ENCODE measurements around the gene TC2N.
"Not testable (repeated sequence)": the region's sequence is repeated elsewhere in the genome, so short reads cannot be mapped to it uniquely, and the experiment has no call there.

The TC2N gene

DNA sequence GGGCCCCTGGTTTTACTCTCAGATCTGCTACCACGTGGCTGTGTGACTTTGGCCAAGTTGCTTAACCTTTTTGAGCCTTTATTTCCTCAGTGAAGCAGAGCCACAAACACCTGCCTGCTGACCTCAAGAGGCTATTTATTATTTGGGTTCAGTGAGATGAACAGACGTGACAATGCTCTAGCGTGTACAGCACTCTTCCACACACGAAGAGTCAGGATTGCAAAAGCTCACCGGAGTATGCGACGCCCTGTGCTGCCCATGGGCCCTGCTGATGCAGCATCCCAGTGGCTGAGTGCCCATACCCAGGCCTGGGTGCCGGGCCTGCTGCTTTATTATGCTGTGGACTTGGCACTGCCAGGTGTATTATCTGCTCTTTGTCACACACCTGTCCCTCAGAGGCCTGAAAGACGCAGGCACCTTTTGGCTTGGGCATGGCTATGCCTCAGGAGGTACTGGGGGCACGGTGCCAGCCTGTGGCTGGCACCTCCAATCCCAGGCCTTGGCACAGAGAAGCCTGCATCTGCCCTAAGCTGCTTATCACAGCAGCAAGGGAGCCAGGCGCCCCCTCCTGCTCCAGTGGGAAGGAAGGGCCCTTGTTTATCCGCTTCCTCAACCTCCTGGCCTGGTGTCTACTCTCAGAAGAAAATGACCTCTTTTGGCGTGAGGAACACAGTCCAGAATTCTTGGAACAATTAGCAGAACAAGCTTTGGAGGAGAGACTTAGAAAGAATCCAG, 22.3 kb upstream of the TC2N start:
- no peak for DNase-seq (ENCODE audit: low read depth)

DNA sequence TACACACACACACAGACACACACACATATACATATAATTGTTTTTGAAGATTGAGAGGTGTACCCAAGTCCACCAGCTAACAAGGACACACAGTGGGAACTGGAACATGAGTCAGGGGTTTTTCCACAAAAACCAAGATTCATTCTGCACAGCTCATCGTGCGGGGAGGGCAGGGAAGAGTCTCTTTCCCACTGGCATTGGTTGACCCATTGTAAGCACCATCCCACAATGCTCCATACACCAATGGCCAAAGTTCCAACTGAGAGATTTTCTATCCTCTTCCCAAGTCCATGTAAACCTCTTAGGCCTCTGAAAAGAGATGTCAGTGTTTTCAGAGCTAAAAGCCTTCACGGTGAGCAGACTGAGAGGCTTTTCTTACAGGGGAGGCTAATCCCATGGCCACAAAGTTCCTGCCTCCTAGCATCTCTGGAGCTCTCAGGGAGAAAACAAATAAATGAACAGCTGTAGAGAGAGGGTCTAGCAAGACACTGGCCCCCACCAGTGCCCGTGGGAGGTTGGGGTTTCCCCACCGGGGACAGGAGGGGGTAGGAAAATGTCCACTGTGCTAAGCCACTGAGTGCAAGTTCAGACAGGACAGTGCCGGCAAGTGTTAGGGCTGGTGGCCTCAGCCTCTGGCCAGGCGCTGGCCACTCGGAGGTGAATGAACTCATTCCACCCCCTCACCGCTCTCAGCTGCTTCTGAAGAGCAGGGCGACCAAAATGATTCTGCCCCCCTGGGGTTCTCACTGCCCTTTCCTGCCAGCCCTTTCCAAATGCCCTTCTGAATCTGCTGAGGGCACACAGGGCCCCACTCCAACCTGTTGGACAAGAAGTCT, 21.5 kb upstream of the TC2N start:
- DNase-seq (ENCODE audit: low read depth) = no peak

DNA sequence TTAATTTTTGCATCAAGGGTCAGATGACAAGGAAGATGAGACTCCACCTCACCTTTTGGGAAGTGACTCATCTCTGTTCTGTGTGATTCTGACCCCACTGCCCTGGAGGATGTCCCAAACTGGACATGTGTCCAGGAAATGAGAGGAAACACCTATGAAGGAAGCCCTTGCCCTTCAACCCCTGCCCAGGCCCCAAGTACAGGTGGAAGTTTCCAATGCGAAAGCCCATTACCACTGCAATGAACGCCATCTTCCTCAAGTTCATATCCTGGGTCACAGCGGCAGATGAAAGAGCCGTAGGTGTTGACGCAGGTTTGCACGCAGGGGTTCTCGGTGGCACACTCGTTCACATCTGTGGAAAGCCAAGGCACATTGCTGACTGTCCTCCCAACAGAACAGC, 19.6 kb upstream of the TC2N start:
- no peak for DNase-seq (ENCODE audit: low read depth)

DNA sequence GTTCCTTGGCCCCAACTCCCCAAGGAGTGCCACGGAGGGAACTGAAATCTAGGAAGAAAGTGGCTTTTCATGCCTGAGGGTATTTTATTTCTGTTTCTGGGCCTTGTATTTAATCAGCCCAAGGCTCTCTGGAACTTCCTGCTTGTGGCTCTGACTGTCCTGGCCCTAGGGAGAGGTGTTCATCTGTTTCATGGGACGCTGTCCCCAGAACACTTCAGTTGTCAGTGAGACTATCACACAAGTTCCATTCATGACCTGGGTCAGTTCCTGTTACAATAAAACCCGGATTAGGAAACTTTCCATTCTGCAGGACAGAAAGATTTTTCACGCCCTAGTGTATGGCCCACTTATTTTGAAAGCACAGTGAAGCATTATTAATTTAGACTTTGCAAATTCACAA, 18.5 kb upstream of the TC2N start:
- no peak for DNase-seq (ENCODE audit: low read depth)

DNA sequence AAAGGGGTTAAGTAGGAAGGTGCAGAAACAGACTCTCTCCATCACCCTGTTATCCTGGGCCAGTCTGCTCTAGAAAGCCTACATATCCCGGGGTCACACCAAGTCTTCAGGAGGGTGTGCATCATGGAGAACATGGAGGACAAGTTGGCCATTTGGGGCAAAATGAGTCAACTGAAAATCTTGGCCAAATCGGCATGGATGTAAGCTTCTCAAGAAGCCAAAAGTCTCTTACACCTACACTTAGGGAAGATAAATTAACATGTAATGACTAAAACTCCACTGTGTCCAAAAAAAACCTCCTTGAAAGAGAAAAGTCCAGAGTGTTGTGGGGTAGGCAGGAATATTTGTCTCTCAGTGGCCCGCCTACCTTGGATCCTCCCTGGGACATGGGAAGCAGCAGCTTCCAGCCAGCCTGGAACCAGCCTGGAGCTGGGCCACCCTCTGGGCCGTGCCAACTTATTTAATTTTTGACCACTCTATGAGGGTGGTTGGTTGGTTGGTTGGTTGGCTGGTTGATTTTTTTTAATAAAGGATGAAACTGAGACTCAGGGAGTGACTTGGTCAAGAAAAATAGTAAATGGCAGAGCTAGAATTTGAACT, 17.9 kb upstream of the TC2N start:
- no peak for DNase-seq (ENCODE audit: low read depth)

DNA sequence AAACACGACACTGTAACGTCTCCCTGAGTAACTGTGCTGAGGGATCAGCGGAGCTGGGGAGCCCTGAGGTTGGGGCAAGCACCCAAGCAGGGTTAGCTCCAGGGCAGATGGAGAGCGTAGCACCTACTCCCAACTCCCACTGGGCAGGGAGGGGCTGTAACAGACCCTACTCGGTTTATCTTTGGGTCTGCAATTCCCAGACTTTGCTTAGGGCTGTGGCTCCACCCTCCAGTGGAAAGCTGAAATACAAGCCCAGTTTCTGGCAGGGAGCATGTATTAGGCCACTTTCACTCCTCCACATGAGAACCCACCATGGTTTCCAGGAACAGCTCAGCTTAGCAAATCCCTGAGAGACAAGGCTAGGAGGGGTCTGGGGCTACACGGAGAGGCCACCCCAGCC, 17.3 kb upstream of the TC2N start:
- DNase-seq (ENCODE audit: low read depth) = no peak

DNA sequence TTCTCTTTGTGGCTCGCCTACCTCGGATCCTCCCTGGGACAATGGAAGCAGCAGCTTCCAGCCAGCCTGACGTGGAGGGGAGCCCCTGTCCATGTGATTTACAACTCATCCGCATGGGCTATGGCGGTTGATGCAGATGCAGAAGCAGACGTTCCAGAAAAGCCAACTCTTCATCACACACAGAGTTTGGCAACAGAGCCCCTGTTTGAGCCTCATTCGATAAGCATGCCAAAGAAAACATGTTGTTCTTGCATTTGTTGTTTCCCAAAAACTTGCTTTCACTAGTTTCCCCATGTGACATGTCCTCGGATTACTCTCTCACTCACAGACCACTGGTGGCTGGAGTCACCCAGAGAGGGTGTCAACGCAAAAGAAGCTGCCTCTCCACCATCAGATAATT, 16.4 kb upstream of the TC2N start:
- no peak for DNase-seq (ENCODE audit: low read depth)

DNA sequence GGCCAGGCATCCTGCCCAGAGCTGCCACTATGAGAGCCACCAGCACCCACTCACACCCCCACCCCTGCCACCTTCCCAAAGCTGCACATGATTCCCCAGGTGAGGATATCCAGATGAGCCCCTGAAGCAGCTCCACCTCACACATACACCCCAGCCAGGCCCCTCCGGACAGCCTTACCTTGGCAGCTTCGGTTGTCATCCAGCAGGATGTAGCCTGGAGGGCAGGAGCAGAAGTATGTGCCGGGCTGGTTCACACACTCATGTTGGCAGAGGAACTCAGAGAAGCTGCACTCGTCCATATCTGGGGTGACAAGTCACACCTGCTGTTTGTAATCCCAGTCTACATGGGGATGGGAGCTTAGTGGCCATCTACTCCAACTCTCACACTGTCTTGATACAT, 15.4 kb upstream of the TC2N start:
- no peak for DNase-seq (ENCODE audit: low read depth)

DNA sequence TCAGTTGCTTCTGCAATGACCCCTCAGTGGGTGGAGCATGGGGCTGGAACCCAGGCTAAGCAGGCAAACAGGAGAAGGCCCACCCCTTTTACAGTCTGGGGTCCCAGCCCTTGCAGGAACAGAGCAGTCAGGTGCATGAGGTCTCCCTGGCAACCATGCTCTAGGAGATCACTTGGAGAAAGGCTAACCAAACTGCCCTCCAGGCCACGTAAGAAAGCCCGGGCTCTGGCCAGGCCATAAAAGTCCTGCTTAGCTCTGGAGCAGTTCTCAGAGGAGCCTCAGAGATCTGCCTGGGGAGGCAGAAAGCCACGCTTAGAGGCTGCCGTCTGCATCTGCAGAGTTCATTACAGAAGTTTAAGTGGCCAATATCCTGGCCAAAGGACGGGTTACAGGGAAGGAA, 15.0 kb upstream of the TC2N start:
- DNase-seq (ENCODE audit: low read depth) = no peak

DNA sequence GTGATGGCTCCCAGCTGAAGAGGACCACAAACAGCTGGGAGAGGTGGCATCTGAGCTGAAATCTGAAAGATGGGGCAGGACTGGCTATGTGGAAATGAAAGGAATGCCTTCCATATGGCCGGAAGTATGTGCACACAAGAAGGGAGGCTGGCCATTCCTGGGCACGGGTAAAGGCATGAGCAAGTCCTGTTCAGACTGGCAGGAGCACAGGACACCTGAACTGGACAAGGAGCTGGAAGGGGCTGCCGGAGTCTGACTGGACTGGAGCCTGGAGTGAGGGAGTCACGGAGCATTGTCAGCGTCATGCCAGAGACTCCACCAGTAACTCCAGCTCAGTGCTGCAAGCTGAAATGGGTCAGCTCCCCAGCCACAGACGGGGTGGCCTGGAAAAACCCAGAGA, 11.9 kb upstream of the TC2N start:
- DNase-seq (ENCODE audit: low read depth) = no peak

DNA sequence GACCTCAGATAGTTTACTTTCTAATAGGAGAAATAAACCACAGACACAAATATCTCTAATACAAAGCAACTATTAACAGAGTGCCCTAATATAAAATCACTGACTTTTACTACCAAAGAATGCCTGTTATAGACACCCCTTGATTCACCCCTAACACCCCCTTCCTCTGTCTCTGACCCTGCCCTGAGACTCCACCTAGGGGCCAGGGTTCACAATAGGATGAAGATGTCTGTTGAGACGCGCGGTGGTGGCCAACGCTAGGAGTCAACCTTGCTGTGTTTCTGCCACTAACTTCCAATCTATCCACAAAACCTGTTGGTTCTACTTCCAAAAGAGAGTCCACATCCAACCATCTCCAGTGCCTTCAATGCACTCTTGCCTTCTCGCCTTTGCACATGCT, 10.9 kb upstream of the TC2N start:
- no peak for DNase-seq (ENCODE audit: low read depth)

DNA sequence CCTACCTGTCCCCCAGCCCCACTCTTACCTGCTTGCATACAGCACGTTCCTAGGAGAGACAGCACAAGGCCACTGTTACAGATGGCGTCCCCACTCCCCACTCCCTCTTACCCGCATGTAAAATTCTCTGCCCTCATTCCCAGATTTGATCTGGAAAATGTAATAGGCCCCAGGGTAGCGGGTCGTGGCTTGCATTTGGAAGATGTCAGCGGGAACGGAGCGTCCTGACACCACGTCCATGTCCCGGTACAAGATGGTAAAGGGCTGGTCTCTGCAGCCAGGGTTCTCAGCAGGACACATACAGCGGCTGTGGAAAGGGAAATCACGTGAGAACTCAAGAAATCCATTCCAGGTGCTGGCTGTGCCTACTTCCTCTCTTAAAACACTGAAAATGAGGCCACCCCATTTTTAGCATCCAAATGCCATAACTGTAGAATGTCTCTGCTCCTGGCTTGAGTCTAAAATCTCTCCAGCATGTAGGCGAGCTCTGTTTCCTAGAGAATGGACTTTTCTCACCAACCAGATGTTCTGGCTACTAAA, 10.1 kb upstream of the TC2N start:
- no peak for DNase-seq (ENCODE audit: low read depth)

DNA sequence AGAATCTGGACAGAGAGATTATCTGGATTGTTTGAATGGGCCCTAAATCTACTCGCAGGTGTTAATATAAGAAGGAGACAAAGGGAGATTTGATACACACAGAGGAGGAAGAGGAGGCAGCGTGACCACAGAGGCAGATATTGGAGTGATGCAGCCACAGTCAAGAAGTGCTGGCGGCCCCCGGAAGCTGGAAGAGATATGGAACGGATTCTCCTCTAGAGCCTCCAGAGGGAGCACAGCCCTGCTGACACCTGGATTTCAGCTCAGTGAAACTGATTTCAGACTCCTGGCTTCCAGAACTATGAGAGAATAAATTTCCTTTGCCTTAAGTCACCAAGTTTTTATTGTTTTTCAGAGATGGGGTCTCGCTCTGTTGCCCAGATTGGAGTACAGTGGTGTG, 9.2 kb upstream of the TC2N start:
- DNase-seq (ENCODE audit: low read depth) = no peak

DNA sequence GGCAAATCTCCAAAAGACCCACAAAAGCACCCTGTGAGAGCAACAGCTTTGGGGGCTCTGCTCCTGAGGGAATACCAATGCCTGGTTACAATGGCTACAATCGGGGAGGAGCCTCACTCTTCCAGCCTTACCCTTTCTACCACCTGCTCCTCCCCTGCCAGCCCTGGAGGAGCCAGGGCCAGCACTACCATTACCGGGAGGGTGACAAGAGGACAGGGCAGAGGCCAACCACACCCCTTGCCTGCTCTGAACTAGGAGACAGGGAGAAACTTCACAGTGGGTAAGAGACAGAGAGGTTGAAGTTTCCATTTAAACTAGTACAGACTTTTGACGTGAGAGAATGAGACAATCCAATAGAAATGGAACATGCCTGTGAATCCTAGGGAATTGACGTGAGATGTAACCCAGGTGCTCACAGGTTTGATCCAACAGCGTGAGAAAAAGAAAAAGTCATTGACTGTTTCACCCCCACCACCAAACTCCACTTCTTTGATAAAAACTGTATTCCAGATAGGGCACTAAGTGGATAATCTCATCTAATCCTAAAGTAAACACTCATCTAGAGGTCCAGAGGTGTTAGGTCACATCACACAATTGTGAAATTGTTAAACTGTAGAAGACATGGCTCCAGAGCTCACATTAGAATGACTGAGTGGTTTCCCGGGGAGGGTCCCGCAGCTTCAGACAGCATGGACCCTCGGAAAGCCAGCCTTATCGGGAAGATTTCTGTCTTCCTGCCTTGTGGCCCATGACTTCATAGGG, 8.4 kb upstream of the TC2N start:
- DNase-seq (ENCODE audit: low read depth) = no peak

DNA sequence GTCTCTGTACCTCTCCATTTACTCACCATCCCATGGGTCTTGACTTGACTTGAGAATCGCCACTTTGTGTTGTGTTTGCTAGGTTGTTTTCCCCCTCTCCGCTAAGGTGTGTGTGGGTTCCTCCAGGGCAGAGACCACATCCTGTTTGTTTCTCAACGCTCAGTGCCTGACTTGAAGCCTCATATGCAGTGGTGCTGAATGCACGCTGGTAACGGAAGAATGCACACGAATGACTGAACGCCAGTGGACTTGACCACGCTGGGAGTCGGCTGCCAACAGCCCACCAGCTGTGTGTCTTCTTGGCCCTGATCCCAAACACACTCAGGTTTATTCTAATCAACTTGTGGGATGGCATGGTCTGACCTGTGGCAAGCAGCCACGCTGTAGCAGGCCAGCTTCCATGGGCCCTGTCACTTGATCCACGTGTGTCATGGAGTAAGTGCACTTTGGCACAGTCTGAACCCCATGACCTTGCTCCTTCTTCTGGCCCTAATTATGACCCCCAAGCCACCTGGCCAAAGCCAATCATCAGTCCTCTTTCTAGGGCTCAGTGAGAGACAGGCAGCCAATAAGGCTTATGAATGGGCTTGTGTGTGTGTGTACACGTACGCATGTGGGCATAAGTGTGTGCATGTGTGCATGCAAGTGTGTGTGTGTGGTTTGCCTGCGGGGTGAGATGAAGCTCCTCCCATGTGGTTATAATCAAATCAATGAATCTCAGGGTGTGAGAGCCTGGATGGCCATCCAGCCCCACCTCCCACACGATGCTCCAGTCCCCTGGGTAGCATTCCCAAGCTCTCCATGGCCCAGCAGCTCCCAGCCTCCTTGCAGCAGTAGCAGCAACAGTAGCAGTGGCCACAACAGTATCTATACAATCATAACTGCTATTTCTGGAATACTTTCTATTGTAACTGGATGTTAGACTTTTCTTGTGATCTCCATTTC, 6.4 kb upstream of the TC2N start:
- DNase-seq (ENCODE audit: low read depth) = no peak

DNA sequence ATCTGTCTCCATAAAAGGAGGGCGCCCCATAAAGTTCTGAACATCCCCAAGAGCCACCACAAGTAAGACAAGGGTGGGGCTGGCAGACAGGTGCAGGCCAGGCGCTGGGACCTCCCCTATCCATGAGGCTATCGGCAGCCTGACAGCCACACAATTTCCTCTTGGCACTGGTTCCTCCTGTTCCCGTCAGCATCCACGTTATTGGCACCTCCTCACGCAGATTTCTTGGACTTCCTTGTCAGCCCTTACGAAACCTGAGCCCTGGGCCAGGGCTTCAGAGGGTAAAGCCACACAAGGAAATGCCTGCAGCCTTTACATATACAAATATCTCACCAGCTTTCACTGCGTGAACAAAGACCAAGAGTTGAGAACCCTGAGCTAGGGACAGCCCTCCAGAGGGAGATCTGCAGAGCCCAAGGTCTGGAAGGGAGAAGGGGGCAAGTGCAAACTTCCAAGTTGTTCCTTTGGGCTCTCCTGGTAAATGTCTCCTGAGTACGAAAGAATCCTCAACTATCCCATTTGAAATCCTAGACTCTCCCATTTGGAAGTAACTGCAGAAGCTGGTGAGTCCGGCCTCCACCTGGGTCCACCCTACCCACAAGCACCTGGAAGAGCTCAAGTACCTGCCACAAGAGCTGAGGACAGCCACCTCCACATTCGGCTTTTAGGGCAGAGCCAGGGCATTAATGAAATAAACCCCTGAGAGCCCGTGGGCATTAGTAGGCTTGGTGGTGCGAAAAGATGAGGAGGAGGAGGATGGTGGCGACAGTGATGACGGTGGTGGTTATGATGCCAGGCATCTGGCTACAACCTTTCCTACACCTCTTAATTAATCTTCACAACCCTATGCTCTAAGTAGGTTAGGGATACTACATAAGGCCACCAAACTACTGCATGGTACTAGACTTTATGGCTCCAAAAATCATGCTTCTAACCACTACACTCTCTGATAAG, 5.5 kb upstream of the TC2N start:
- DNase-seq (ENCODE audit: low read depth) = no peak

DNA sequence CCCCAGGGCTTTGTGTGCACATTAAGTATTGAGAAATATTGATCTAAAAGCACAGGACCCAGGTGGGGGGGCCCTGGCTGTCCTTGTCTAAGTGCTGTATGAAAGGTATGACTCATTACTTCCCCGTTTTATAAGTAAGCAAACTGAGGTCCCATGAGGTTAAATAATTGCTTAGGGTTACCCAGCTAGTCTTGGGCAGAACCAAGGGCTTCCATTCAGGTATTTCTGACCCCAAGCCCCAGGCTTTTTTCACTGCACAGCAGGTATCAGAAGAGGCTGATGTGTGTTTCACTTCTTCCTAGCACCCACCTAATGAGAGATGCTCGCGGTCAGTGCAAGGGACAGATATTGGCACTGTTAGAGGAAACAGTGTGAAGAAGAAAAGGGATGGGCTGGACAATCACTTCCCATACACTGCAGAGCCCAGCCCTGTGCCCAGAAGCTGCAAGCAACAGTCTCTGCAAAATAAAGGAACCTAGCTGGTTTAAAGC, 4.7 kb upstream of the TC2N start:
- no peak for DNase-seq (ENCODE audit: low read depth)

DNA sequence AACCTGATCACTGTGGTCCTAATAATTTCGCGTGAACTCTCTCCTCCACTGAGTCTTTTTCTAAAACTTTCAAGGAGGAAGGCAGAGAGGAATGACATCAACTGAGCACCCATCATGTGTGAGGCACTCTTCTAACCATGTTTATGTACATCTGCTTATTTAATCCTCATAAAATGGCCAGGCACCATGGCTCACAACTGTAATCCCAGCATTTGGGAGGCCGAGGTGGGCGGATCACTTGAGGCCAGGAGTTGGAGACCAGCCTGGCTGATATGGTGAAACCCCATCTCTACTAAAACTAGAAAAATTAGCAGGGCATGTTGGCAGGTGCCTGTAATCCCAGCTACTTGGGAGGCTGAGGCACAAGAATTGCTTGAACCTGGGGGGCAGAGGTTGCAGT, 4.1 kb upstream of the TC2N start:
- DNase-seq (ENCODE audit: low read depth) = not testable (repeated sequence)

DNA sequence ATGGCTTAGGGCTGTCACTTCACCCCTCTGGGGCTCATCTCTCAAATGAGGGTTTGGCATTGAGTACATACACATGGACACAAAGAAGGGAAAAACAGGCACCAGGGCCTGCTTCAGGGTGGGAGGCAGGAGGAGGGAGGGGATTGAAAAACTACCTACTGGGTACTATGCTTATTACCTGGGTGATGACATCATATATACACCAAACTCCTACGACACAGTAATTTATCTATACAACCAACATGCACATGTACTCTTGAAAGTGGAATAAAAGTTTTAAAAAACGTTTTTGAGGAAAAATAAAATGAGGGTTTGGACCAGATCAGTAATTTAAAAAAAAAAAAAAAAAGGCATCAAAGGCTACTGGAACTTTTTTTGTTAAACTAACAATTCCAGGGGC, 3.6 kb upstream of the TC2N start:
- DNase-seq (ENCODE audit: low read depth) = no peak

DNA sequence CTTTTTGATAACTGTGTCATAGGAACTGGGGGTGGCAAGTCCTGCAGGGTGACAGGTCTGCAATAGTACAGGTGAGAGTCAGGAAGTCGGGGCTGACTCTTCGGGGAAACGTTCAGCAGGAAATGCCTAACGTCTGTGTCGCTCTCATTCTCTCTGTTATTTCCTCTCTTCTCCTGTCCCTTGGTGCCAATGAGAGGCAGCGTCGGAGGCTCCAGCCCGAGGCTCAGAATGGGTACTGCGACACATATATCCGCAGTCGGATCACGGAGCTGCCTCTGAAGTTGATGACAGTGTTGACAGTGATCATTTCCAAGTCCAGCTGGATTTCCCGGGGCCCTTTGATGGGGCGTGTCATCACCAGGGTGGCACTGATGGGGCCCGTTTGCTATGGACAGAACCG, 2.7 kb upstream of the TC2N start:
- no peak for DNase-seq (ENCODE audit: low read depth)
